RWPE1 (cell line): ENCODE measurements around the gene ABCA13.

Experiments used
- CTCF ChIA-PET: fragments of 350-600 bp; sonication (Branson Sonifier 250); formaldehyde crosslinking; extraction: SDS; loops from one replicate; lab custom pipeline; 2021; lab: Yijun Ruan, JAX
- POLR2A ChIA-PET: fragments of 400-600 bp; formaldehyde crosslinking; extraction: SDS; loops from one replicate; lab custom pipeline; 2020; ENCODE audit warnings: antibody characterized with exemption; ENCODE audit not compliant: low non-redundant PET; lab: Yijun Ruan, JAX
- DNase-seq: peaks from one replicate; pipeline ENCODE4 v3.0.0; 2012; ENCODE audit warnings: low spot score
- H3K27ac ChIP-seq: fragments of 450-650 bp; 2 replicates; pipeline ENCODE4 v1.5.1; 2017
- TF ChIP-seq, protein P1 (sequence below): fragments of 450-650 bp; conservative IDR thresholded peaks from 2 replicates; pipeline ENCODE4 v1.5.1; 2017; ENCODE audit warnings: low read depth, mild to moderate bottlenecking

ABCA13 gene

GRCh38 chr7:48454750-48455192 is 283.5 kb downstream of the ABCA13 start:
- ChIA-PET CTCF (interaction anchor here (0.6 kb wide), 1 partner anchor 47 kb away, joined by 4 read pairs; no protein-coding TSS in a partner anchor), POLR2A (no interaction called here)
- TF ChIP-seq, protein P1, sequence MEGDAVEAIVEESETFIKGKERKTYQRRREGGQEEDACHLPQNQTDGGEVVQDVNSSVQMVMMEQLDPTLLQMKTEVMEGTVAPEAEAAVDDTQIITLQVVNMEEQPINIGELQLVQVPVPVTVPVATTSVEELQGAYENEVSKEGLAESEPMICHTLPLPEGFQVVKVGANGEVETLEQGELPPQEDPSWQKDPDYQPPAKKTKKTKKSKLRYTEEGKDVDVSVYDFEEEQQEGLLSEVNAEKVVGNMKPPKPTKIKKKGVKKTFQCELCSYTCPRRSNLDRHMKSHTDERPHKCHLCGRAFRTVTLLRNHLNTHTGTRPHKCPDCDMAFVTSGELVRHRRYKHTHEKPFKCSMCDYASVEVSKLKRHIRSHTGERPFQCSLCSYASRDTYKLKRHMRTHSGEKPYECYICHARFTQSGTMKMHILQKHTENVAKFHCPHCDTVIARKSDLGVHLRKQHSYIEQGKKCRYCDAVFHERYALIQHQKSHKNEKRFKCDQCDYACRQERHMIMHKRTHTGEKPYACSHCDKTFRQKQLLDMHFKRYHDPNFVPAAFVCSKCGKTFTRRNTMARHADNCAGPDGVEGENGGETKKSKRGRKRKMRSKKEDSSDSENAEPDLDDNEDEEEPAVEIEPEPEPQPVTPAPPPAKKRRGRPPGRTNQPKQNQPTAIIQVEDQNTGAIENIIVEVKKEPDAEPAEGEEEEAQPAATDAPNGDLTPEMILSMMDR, result no peak
- DNase-seq, result no peak
- H3K27ac ChIP-seq, result no peak overlapping the region

DNA sequence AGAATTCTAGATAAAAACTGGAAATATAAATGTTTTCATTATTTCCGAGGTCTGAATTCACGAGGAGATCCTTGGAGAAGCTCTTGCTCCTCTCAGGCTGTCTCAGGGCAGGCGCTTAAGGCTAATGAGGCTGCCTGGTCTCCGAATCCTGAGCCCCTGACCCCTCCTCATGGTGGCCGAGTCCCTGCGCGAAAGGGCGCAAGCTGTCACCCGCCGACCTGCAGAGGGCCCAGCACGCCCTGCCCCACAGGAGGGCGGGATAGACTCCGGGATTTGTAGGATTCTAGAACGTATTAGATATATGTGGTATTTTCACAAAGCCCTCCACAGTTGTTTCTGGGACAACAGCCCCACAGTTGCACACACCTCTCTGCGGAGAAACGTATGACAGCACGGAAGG is 284.1 kb downstream of the ABCA13 start:
- ChIA-PET POLR2A (no interaction called here), CTCF (interaction anchor here (0.6 kb wide), 1 partner anchor 48 kb away, joined by 4 read pairs; no protein-coding TSS in a partner anchor)
- H3K27ac ChIP-seq, result no peak overlapping the region
- TF ChIP-seq, protein P1, result no peak
- DNase-seq, result no peak

DNA sequence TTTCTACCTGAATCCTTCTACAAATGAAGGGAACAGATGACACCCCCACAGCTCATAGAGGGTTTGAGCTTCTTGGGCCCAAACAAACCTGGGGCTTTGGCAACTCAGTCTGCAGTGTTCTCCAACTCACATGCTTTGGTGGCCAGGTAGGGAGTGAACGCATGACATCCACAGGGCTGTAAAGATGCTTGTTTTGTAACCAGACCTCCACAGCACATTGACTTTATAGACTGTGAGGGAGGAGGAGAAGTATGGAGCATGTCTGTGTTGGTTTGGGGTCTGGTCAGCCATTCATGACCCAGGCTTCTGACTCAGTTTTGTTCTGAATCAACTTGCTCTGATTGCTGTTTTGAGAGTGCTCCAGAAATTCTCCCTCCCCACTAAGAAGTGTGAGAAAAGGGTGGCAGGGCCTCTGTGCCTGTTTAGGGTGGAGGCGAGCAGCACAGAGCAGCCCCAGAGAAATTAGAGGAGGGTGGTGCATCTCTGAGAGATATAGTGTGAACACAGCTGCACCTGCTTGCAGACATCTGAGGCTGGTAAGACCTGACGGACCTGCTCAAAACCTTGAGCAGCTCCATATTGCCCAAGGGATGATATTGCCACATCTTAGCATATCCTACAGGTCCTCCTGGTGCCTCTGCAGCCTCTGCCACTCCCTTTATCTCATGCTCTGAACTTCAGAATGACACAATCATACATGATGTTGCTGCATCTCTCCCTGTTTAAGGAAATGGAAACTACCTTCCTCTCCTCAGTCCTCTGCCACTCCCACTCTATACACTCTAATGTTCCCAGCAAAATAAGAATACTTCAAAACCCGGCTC is 287.7 kb downstream of the ABCA13 start:
- CTCF ChIA-PET, result interaction anchor here (0.6 kb wide), 1 partner anchor 22 kb away, joined by 4 read pairs; no protein-coding TSS in a partner anchor
- DNase-seq, result peak; percentile 6
- TF ChIP-seq, protein P1, result no peak
- no peak overlapping the region for H3K27ac ChIP-seq
- POLR2A ChIA-PET, result no interaction called here

- ChIA-PET CTCF (interaction anchor here (0.5 to 1.5 kb wide), 2 partner anchors 15 to 119 kb away, joined by 3 to 4 read pairs; no protein-coding TSS in a partner anchor), POLR2A (no interaction called here)
- TF ChIP-seq, protein P1, result no peak
- DNase-seq, result no peak
- no peak overlapping the region for H3K27ac ChIP-seq
Measured at GRCh38 chr7:48466713-48467112, 295.5 kb downstream of the ABCA13 start.

GRCh38 chr7:48471196-48471595 is 299.9 kb downstream of the ABCA13 start:
- POLR2A ChIA-PET, result no interaction called here
- no peak for DNase-seq

GRCh38 chr7:48472640-48473039 is 301.4 kb downstream of the ABCA13 start:
- TF ChIP-seq, protein P1, result no peak
- no peak overlapping the region for H3K27ac ChIP-seq
- POLR2A ChIA-PET, result interaction anchor here (0.6 kb wide), 1 partner anchor 179 kb away, joined by 3 read pairs; no protein-coding TSS in a partner anchor
- DNase-seq, result no peak
- CTCF ChIA-PET, result no interaction called here

More at GRCh38 chr7:48471196-48471595, 299.9 kb downstream of the ABCA13 start:
- H3K27ac ChIP-seq, result no peak overlapping the region
- CTCF ChIA-PET, result no interaction called here
- TF ChIP-seq, protein P1, result no peak
